ENCODE measurements around the gene TMEM213.

The TMEM213 gene

GRCh38 chr7:138885383-138886147 lies 87.8 kb downstream of the TMEM213 start:
- H3K27me3 Mint-ChIP-seq (ENCODE audit: low read depth) = no peaks in the 10 kb centered on the region
- H3K27ac Mint-ChIP-seq = peak overlapping the region; percentile 9
- peaks cover 24% of the 10 kb centered on the region for H3K4me1 Mint-ChIP-seq (ENCODE audit: low read depth)

GRCh38 chr7:138886501-138886917 lies 88.7 kb downstream of the TMEM213 start:
- H3K36me3 Mint-ChIP-seq (ENCODE audit: low read depth) = peaks cover 2% of the 10 kb centered on the region
- H3K9me3 Mint-ChIP-seq = no peaks in the 10 kb centered on the region
- H3K4me1 Mint-ChIP-seq (ENCODE audit: low read depth) = peaks cover 24% of the 10 kb centered on the region
- H3K27ac Mint-ChIP-seq = peak overlapping the region; percentile 43
- H3K4me3 Mint-ChIP-seq = peak overlapping the region; percentile 30
- peaks cover 5% of the 10 kb centered on the region for H3K27me3 Mint-ChIP-seq (ENCODE audit: low read depth)

More at GRCh38 chr7:138885383-138886147, 87.8 kb downstream of the TMEM213 start:
- Mint-ChIP-seq H3K4me3 (no peak overlapping the region), H3K9me3 (no peaks in the 10 kb centered on the region), H3K36me3 (ENCODE audit: low read depth) (peaks cover 2% of the 10 kb centered on the region)

- Mint-ChIP-seq H3K9me3 (no peaks in the 10 kb centered on the region), H3K27ac (peak overlapping the region; percentile 37), H3K4me1 (ENCODE audit: low read depth) (peaks cover 18% of the 10 kb centered on the region), H3K36me3 (ENCODE audit: low read depth) (peaks cover 2% of the 10 kb centered on the region), H3K4me3 (no peak overlapping the region), H3K27me3 (ENCODE audit: low read depth) (peaks cover 5% of the 10 kb centered on the region)
Observed at GRCh38 chr7:138887085-138887710, 89.4 kb downstream of the TMEM213 start.

Data from T-helper 1 cell treated with Interleukin-12 subunit alpha and Interleukin-12 subunit beta and Interleukin-4 antibody, amounts not matched to agents 30 μg/mL and 1 μg/mL, for 36 hours (primary cell).